Brain microvascular endothelial cell (primary cell): Measurements from ENCODE around the gene SHOC2.

ENCODE experiments used
- DNase-seq: peaks from one replicate; pipeline ENCODE4 v3.0.0-alpha.2; 2020
- H3K27ac ChIP-seq: fragments of 250-450 bp; sonication (Bioruptor Pico); 2 replicates; pipeline ENCODE4 v1.5.1; 2020; ENCODE audit warnings: mild to moderate bottlenecking, moderate library complexity
- H3K27me3 ChIP-seq: fragments of 250-450 bp; sonication (Bioruptor Pico); replicated peaks from 2 replicates; pipeline ENCODE4 v1.5.1; 2020; ENCODE audit warnings: mild to moderate bottlenecking
- H3K36me3 ChIP-seq: fragments of 250-450 bp; sonication (Bioruptor Pico); replicated peaks from 2 replicates; pipeline ENCODE4 v1.5.1; 2020; ENCODE audit warnings: mild to moderate bottlenecking
- H3K4me3 ChIP-seq: 2 replicates; pipeline ENCODE4 v1.5.1; 2011; ENCODE audit warnings: low read depth, mild to moderate bottlenecking, control low read depth, low read length, moderate library complexity
- CTCF ChIP-seq: IDR thresholded peaks from 2 replicates; pipeline ENCODE4 v1.5.1; 2011; ENCODE audit warnings: low read depth, mild to moderate bottlenecking, moderate library complexity, low read length, control low read depth, inconsistent platforms; ENCODE audit errors: missing control alignments
- in situ Hi-C: cut with HindIII; loops from 2 replicates; pipeline ENCODE4 v1.10.0; 2017; ENCODE audit warnings: low sequenced_read_pairs, low pct_ligation_motif_present

SHOC2 gene

GRCh38 chr10:110919349-110919931, at the start of gene SHOC2:
TSS of gene SHOC2 (plus strand) at chr10:110919604. CDS start at chr10:110964359, 44,755 bp downstream.
- DNase-seq, result no peak
- Histone ChIP-seq H3K4me3 (peak within 1 kb of the TSS; percentile 83), H3K27ac (peak within 1 kb of the TSS; percentile 98), H3K27me3 (no peaks in the 10 kb centered on the region), H3K36me3 (no peaks in the 10 kb centered on the region)
- peak; percentile 46 for TF ChIP-seq CTCF
- in situ Hi-C loops, result no loop called here

DNA sequence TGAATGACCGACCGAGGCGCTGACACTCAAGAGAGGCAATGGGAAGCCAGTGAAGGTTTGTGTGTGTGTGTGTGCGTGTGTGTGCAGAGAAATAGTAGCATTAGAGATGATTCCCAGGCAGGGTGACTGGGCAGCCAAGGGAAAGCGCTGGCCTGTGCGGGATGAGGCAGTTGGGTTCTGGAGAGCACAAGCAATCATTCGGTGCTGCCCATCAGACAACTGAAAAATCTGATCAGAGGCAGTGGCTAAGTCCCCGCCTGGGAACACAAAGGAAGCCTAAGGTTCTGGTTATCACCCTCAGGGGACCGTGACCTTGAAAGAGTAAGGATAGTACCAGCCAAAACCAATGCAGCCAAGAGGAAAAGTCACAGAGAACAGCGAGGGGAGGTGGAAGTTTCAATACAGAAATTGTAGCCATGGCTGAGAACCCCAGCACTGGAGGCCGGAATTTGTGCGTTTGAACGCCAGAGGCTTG, 48.5 kb upstream of the SHOC2 start:
- DNase-seq, result no peak
- no peaks in the 10 kb centered on the region for H3K27me3 ChIP-seq
- H3K4me3 ChIP-seq, result no peak overlapping the region
- in situ Hi-C loops, result no loop called here
- TF ChIP-seq CTCF, result no peak
- H3K36me3 ChIP-seq, result no peaks in the 10 kb centered on the region
- peak overlapping the region; percentile 87 for H3K27ac ChIP-seq

GRCh38 chr10:110871298-110872084, 47.9 kb upstream of the SHOC2 start, which contains the start of gene PDCD4:
TSS of gene PDCD4 (plus strand) at chr10:110871928. CDS start at chr10:110876028, 4,100 bp downstream.
- Histone ChIP-seq H3K36me3 (no peaks in the 10 kb centered on the region), H3K27me3 (no peaks in the 10 kb centered on the region), H3K27ac (peak within 1 kb of the TSS; percentile 87), H3K4me3 (peak within 1 kb of the TSS; percentile 76)
- in situ Hi-C loops, result no loop called here
- DNase-seq, result peak; percentile 98
- no peak for TF ChIP-seq CTCF

- peak; percentile 44 for TF ChIP-seq CTCF
- in situ Hi-C loops, result no loop called here
These were observed 47.0 kb upstream of the SHOC2 start for GRCh38 chr10:110872145-110872983.

GRCh38 chr10:110872984-110873923, 46.1 kb upstream of the SHOC2 start:
- no peaks in the 10 kb centered on the region for H3K36me3 ChIP-seq
- peak overlapping the region; percentile 87 for H3K27ac ChIP-seq
- H3K27me3 ChIP-seq, result no peaks in the 10 kb centered on the region
- H3K4me3 ChIP-seq, result peak overlapping the region; percentile 76
- no peak for DNase-seq
- in situ Hi-C loops, result no loop called here
- no peak for TF ChIP-seq CTCF

More at GRCh38 chr10:110872145-110872983, 47.0 kb upstream of the SHOC2 start:
- Histone ChIP-seq H3K27me3 (no peaks in the 10 kb centered on the region), H3K4me3 (peak overlapping the region; percentile 76), H3K36me3 (no peaks in the 10 kb centered on the region), H3K27ac (peak overlapping the region; percentile 87)
- DNase-seq, result peak; percentile 85
